Hepatocyte (in vitro differentiated cells): Measurements from ENCODE around the gene ATP1A2.

Experiments
- CTCF ChIP-seq: fragments of 200-600 bp; sonication (generic); IDR thresholded peaks from 2 replicates; pipeline ENCODE4 v1.5.1; 2016; ENCODE audit warnings: antibody characterized with exemption, mild to moderate bottlenecking; ENCODE audit not compliant: poor library complexity
- EZH2phosphoT487 ChIP-seq: fragments of 200-600 bp; sonication (generic); IDR thresholded peaks from one replicate; pipeline ENCODE4 v1.6.1; 2018; ENCODE audit warnings: antibody characterized with exemption, mild to moderate bottlenecking, low read depth, moderate library complexity; ENCODE audit not compliant: unreplicated experiment, severe bottlenecking

GRCh38 chr1:160149233-160149632 is 33.7 kb downstream of the ATP1A2 start:
- TF ChIP-seq CTCF, result no peak
- no peak for TF ChIP-seq EZH2phosphoT487
